ENCODE results near the gene ELL. TPM values are rescaled to one million over a fixed set of nuclear protein-coding genes. Genes with fewer than 3 reads are reported as not detected.
A peak's percentile ranks its signal among the peaks of the same experiment; 100 is the strongest.

ELL gene
- total and polyA plus RNA-seq, 9 of the 15 experiments (the other 6 are each of a cell fraction or from before 2014, with no cell fraction given) = 0.24 to 22.5 (median 4.1) TPM

DNA sequence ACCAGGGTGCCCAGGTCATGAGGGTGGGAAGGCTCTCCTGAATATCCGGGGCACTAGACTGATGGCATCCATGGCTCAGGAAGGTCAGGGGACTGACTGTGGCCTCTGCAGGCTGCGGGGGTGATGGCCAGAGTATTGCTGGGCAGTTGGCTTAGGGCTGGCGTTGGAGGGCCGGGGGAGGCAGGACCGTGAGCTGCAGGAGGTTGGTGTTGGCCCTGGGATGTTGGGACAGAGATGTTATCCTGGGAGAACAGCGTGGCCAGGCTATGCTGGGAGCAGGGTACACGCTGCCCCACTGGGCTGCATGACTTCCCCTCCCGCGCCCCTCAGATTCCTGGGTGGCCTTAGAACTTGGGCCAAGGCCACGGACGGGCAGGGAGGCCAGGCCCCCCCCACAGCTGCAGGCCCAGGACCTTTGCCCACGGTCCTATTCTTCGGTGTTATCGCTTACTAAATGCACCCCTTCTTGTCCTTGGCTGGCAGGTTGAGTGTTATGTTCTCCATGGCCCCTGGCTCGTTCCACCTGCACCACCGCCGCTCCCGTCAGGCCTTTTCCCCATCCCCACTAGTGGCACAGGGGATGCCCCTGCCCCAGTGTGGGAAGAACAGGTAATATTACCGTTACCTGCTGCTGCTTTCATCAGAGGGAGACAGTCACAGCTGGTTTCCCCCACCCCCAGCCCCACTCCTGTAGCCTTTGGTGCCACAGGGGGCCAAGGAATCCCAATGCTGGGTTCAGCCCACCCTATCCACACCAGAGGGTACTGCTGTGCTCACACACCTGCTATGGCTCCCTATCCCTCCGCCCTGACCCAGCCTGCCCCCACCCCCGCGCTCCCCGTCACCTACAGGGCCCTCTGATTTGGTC, 80.7 kb downstream of the ELL start (continued):
- peak; percentile 86 for TF ChIP-seq ZFP36 (IDR thresholded peaks at IDR 0.05; ENCODE audit: low read depth, low read length, partially characterized antibody)
- TF ChIP-seq, protein P1, sequence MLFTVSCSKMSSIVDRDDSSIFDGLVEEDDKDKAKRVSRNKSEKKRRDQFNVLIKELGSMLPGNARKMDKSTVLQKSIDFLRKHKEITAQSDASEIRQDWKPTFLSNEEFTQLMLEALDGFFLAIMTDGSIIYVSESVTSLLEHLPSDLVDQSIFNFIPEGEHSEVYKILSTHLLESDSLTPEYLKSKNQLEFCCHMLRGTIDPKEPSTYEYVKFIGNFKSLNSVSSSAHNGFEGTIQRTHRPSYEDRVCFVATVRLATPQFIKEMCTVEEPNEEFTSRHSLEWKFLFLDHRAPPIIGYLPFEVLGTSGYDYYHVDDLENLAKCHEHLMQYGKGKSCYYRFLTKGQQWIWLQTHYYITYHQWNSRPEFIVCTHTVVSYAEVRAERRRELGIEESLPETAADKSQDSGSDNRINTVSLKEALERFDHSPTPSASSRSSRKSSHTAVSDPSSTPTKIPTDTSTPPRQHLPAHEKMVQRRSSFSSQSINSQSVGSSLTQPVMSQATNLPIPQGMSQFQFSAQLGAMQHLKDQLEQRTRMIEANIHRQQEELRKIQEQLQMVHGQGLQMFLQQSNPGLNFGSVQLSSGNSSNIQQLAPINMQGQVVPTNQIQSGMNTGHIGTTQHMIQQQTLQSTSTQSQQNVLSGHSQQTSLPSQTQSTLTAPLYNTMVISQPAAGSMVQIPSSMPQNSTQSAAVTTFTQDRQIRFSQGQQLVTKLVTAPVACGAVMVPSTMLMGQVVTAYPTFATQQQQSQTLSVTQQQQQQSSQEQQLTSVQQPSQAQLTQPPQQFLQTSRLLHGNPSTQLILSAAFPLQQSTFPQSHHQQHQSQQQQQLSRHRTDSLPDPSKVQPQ (CRISPR knock-in tag; IDR thresholded peaks at IDR 0.05; ENCODE audit: borderline replicate concordance) = no peak
- TF ChIP-seq, protein P2, sequence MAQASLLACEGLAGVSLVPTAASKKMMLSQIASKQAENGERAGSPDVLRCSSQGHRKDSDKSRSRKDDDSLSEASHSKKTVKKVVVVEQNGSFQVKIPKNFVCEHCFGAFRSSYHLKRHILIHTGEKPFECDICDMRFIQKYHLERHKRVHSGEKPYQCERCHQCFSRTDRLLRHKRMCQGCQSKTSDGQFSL (CRISPR knock-in tag; IDR thresholded peaks at IDR 0.05) = peak; percentile 76
- TF ChIP-seq, protein P2 (tag; IDR thresholded peaks at IDR 0.05) = no peak
